Skin of body (tissue), 2 donors: ENCODE measurements around the gene JAZF1. TPM values are rescaled to one million over a fixed set of nuclear protein-coding genes. Genes with fewer than 3 reads are reported as not detected.

Experiments used
- DNase-seq: peaks from one replicate; lab custom pipeline; 2025; lab: John Stamatoyannopoulos, UW
- total RNA-seq: library from RNA; depleted of rRNA; stranded (reverse); fragments of >200 nt; gene quantifications from one replicate; pipeline ENCODE4 v1.2.3, GENCODE V29; 2014

JAZF1 gene
- total RNA-seq, 1 donor from 2014 or later = 22.1 TPM

DNA sequence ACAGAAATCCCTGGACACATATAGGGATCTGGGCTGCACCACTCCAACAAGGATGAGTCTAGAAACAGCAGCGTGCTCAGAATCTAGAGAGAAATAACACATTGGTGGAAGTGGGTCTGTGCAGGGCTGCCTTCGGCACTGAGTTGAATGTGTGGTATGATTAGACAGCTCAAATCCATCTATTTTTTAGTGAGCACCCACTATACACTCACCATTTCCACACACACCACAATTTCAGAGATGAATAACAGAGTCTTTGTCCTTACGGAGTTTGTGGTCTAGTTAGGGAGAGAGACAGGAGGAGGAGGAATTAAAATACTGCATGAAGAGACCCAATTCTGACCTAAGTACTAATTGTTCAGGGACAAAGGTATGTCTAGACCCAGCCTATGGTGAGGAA lies 44.2 kb downstream of the JAZF1 start:
- no peak for DNase-seq

- DNase-seq = peak; percentile 47
Measured at GRCh38 chr7:28135760-28136159, 44.8 kb downstream of the JAZF1 start.

GRCh38 chr7:28135315-28135714 lies 45.3 kb downstream of the JAZF1 start:
- DNase-seq = no peak

DNA sequence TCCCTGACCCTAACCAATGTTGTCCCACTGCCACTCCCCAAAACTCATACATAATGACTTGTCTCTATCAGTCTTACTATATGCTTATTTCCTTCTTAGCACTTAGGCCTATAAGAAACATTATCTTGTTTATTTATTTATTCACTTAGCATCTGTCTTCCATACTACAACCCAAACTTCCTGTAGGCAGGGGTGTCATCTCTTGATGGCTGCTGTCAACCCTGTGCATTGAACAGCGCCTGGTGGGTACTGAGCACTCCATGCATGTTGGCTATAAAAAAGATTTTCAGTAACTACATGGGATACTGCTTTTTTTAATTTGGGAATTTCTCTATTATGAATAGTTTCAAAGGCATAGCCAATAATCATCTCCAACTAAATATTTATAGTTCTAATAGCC lies 46.7 kb downstream of the JAZF1 start:
- DNase-seq = no peak

DNA sequence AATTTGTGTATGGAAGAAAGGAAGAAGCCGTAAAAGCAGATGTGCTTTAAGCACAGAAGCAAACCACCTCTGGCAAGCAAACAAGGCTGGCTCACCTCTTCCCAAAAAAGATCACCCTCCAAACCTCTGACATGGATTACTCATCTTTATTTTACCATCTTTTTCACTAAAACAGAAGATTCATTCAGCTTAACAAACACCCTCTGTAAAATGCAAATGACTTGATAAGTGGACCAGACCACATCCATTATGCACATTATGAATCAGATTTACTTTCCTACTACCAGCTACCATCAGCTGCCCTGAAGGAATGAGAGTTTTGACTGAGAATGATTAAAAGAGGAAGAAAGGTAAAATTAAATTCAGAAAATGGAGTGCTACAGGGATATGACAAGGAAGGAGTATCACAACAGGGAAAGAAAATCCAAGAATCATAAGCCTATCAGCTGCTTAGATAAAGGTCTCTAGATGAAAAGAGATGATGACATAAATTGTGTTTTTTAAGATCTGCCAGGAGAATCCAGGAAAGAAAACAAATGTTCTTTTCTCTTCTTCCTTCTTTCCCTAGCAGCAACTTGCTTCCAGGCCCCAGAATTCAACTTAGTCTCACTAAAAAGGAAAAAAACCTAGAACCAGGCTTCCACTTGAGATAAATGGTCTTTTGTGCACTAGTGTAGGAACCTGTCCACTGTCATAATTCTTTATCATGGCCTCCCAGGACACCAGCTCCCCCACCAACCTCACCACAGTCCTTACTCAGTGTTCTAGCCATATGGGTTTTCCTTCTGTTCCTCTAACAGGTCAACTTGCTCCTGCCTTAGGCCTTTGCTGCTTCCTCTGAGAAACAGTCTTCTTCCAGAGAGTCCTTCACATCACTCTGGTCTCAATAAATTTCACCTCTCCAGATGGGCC lies 47.4 kb downstream of the JAZF1 start:
- DNase-seq = no peak

DNA sequence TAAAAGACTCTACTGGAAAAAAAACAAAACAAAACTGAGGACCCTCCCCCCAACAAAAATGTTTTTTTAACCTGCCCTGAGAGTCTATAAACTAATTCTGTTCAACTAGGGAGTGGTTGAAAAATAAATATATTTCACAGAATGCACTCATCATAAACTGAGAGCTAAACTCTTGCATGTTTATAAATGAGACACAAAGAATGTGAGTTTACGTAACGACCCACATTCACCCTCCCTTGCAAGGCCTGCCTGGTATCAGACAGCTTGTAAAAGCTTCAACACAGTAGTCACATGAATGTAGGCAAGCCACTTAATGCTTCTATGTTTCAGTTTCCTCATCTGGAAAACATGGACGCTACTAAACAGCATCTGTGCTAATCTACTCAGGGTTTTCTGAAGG lies 50.3 kb downstream of the JAZF1 start:
- no peak for DNase-seq

GRCh38 chr7:28128608-28129007 lies 52.0 kb downstream of the JAZF1 start:
- DNase-seq = no peak

DNA sequence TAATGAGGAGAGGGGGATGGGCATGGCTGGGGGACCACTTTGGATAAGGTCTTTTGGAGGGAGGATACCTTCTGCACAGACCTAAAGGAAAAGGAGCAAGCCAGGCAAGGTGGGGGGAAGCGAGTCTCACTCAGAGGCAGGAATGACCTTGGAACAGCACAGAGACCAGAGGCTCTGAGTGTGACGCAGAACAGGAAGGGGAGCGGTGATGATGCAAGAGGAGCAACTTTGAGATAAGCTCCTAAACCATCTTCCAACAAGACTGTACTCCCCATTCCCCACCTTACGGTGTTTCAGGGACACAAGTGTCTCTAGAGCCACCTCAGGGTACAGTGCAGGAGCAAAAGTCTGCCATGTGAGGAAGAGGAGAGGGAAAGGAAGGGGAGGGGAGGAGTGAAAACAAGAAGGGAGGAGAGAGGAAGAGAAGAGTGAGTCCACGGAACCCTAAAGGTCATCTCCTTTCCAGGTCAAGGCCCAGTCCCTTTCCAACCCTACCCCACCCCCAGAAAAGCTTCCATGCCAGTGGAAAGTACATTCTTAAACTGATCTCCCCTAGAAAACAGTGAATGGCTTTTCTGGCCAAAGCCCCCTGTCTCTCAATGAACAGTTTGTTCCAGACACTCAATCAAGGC lies 54.1 kb downstream of the JAZF1 start:
- DNase-seq = no peak

DNA sequence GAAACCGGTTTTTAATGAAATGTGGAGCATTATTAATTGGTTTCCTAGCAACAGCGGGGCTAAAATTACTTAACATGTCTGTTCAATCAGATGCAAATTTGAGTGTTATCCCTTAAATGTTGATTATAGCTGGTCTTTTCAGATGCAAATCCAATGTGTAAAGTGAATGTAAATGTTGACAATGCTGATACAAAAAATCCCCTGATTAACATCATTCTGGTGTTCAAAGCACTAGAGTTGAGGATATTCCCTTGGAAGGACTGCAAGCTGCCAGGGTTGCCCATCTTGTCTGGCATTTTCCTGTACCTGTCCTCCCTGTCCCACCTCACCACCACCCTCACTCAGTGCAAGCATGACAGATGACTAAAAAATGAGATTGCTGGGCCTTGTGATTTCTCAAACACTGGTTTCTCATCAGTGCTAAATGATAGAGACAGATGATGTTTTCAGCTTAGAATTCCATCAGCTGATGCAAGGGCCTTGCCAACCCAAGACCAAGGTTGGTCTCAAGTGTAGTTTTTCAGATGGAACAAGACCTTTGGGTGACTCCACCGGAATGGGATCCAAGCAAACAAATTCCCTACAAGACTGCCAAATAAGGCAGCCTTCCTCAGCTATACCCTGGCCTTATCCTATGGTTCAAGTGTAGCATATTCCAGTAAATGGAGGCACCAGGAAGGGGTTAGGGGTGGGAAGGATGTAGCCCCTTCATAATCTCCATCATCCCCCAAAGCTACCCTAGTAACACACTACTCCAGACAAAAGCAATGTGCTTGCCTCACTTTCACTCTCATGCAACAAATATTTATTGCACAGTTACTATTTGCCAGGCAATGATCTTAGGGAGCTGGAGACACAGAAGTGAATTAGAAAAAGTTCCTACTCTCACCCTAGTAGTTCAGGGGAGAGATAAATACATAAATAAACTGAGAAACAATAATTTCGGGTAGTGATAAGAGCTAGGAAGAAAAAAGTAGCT lies 54.9 kb downstream of the JAZF1 start:
- no peak for DNase-seq

- no peak for DNase-seq
Measured at GRCh38 chr7:28124413-28124812, 56.2 kb downstream of the JAZF1 start.

DNA sequence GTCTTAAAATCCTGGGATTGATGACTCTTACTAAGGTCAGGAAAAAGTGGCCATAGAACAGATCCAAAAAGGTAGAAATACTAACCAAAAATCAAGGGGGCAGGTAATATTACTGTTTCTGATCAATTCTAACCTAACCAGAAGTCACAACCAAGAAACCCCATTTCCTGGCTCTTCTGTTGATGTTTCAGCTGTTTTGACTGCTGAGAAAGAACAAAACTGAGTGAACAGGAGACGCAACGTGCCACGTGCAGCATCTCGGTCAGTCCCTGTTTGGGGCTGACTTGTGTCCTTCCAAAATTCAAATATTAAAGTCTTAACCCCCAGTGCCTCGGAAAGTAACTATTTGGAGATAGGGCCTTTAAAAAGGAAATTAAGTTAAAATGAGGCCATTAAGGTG lies 56.8 kb downstream of the JAZF1 start:
- DNase-seq = no peak

GRCh38 chr7:28121496-28121895 lies 59.1 kb downstream of the JAZF1 start:
- DNase-seq = no peak

GRCh38 chr7:28116041-28116440 lies 64.6 kb downstream of the JAZF1 start:
- no peak for DNase-seq

DNA sequence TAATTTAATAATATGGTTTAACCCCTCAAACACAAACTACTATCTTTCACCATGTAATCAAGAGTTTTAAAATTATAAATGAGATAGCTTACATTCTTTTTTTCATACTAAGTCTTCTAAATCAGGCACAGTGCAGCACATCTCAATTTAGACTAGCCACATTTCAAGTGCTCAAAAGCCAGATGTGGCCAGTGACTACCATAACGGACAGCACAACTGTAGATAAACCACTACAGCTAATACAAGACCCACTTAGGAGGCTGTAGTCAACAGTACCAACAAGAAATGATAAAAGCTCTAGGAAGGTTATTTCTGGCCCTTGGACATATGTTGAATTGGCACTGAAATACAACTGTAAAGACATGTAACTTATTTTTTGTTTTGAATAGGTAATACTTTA lies 65.3 kb downstream of the JAZF1 start:
- DNase-seq = no peak

- DNase-seq = no peak
Measured at GRCh38 chr7:28114056-28114455, 66.5 kb downstream of the JAZF1 start.

DNA sequence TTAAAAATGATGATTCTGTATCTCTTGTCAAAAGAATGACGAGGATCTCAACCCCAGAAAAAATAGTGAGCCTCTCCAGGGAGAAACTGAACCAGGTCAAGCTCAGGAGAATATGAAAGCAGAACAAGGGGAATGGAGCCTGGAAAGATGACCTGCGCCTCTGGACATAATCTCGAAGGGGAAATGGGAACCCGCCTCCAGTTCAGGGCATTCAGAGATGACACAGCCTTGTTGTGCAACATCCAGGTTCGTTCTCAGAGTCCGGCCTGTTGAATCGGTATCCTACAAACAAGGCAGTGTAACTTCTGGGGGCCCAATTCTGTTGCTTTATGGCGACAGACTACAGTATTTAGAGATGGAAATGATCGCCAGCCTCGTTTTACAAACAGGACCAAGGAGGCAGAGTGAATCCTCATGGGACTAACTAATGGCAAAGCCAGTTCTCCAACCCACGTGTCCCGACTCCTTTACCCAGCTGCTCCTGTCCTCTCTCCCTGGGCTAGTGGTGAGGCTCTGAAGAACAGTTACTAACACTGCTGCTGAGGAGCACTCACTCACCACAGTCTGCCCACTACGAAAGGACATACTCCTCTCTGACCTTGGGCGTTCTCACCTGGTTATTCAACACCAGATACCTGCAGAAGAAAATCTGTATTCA lies 67.6 kb downstream of the JAZF1 start:
- DNase-seq = no peak

DNA sequence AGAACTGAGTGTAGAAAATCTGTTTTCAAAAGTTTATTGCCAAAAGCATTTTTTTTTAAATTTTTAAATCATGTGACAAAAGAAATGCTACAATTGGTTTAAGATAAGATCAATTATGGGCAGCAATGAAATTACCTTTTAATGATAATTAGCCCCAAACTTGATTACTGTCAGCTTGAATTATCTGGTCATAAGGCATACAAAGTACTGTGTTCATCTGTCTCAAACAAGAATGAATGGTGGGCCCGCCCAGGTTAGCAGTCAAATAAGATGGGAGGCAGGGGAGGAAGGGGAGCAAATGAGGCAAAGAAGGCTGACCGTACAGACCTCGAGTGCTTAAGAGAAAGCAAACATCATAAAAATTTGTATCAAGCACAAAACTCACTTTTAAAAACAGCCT lies 68.1 kb downstream of the JAZF1 start:
- DNase-seq = no peak

DNA sequence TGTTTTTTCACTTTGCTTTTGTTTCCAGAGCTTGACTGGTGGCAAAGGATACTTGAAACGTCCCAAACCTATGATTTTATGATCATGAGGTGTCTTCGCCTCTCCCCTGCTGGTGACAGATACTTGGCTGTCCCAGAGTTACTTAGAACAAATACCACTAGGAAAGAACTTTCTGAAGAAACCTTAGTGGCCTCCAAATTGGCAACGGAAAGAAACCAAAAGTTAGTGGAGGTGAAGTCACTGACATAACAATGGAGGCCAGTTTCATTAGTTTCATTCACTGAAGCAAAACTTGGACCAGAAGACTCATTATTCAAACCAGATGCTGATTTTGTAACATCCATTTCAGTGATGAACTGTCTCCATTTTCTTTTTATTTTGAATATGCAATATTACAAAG lies 68.6 kb downstream of the JAZF1 start:
- DNase-seq = peak; percentile 76

- no peak for DNase-seq
Measured at GRCh38 chr7:28110427-28111012, 70.1 kb downstream of the JAZF1 start.

DNA sequence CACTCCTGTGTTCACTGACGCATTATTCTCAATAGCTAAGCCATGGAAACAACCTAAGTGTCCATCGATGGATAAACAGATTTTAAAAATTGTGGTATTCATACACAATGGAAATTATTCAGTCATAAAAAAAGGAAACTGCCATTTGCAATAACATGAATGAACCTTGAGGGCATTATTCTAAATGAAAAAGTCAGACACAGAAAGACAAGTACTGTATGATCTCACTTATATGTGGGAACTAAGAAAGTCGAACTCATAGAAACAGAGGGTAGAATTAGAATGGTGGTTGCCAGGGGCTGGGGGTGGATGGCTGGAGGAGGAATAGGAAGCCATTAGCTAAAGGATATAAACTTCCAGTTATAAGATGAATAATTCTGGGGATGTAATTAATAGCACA lies 71.8 kb downstream of the JAZF1 start:
- no peak for DNase-seq

GRCh38 chr7:28107960-28108359 lies 72.6 kb downstream of the JAZF1 start:
- no peak for DNase-seq
